GM12875 (cell line): ENCODE data around the gene TLR7.

Experiments
- H3K4me3 ChIP-seq: one replicate; pipeline ENCODE4 v1.5.1; 2011; ENCODE audit warnings: low read depth, low read length, control low read depth
- CTCF ChIP-seq: IDR thresholded peaks from 2 replicates; pipeline ENCODE4 v1.5.1; 2011; ENCODE audit warnings: low read depth, mild to moderate bottlenecking, control low read depth, inconsistent platforms, low read length, moderate library complexity, borderline replicate concordance; ENCODE audit not compliant: insufficient read depth

The TLR7 gene

GRCh38 chrX:12919620-12920019 is 52.7 kb downstream of the TLR7 start:
- TF ChIP-seq CTCF, result no peak
- H3K4me3 ChIP-seq, result no peak overlapping the region

- TF ChIP-seq CTCF, result no peak
Observed at GRCh38 chrX:12920990-12921389, 54.1 kb downstream of the TLR7 start.

DNA sequence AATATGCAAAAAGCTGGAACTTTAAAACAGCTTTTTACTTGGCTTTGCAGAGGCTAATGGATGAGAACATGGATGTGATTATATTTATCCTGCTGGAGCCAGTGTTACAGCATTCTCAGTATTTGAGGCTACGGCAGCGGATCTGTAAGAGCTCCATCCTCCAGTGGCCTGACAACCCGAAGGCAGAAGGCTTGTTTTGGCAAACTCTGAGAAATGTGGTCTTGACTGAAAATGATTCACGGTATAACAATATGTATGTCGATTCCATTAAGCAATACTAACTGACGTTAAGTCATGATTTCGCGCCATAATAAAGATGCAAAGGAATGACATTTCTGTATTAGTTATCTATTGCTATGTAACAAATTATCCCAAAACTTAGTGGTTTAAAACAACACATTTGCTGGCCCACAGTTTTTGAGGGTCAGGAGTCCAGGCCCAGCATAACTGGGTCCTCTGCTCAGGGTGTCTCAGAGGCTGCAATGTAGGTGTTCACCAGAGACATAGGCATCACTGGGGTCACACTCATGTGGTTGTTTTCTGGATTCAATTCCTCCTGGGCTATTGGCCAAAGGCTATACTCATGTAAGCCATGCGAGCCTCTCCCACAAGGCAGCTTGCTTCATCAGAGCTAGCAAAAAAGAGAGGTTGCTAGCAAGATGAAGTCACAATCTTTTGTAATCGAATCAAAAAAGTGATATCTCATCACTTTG is 55.2 kb downstream of the TLR7 start:
- TF ChIP-seq CTCF, result no peak
- H3K4me3 ChIP-seq, result no peak overlapping the region

More at GRCh38 chrX:12920990-12921389, 54.1 kb downstream of the TLR7 start:
- no peak overlapping the region for H3K4me3 ChIP-seq

DNA sequence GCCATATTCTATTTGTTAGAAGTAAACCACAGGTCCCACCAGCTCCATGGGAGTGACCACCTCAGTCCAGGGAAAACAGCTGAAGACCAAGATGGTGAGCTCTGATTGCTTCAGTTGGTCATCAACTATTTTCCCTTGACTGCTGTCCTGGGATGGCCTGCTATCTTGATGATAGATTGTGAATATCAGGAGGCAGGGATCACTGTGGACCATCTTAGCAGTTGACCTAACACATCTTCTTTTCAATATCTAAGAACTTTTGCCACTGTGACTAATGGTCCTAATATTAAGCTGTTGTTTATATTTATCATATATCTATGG is 55.7 kb downstream of the TLR7 start:
- TF ChIP-seq CTCF, result no peak
- H3K4me3 ChIP-seq, result no peak overlapping the region

GRCh38 chrX:12929701-12930100 is 62.8 kb downstream of the TLR7 start:
- TF ChIP-seq CTCF, result no peak
- no peak overlapping the region for H3K4me3 ChIP-seq

GRCh38 chrX:12930150-12930549 is 63.3 kb downstream of the TLR7 start:
- H3K4me3 ChIP-seq, result no peak overlapping the region
- no peak for TF ChIP-seq CTCF

- TF ChIP-seq CTCF, result no peak
- H3K4me3 ChIP-seq, result no peak overlapping the region
Observed at GRCh38 chrX:12932244-12932643, 65.4 kb downstream of the TLR7 start.
